ENCODE data around the gene PARN. TPM values are rescaled to one million over a fixed set of nuclear protein-coding genes. Genes with fewer than 3 reads are reported as not detected.
"Not testable (repeated sequence)": the region's sequence is repeated elsewhere in the genome, so short reads cannot be mapped to it uniquely, and the experiment has no call there.

The PARN gene
- total RNA-seq, 2 donors from 2014 or later: 22.4 to 51.2 TPM

- Histone ChIP-seq H3K27me3 (replicated peaks; ENCODE audit: insufficient read depth) (no peaks in the 10 kb centered on the region), H3K4me1 (replicated peaks) (no peaks in the 10 kb centered on the region), H3K36me3 (no peaks in the 10 kb centered on the region), H3K9me3 (no peaks in the 10 kb centered on the region), H3K27ac (no peak overlapping the region), H3K4me3 (no peak overlapping the region)
- no peak for DNase-seq (ENCODE audit: low spot score)
- intact Hi-C loops (cut with DNase I): no loop called here
- 83% methylated on average over 7 of the region's 7 CpGs for WGBS
- TF ChIP-seq POLR2AphosphoS5 (IDR thresholded peaks at IDR 0.05) (no peak), CTCF (IDR thresholded peaks at IDR 0.05) (no peak), POLR2A (IDR thresholded peaks at IDR 0.05) (no peak)
Observed at GRCh38 chr16:14437426-14437825, 192.6 kb downstream of the PARN start.

DNA sequence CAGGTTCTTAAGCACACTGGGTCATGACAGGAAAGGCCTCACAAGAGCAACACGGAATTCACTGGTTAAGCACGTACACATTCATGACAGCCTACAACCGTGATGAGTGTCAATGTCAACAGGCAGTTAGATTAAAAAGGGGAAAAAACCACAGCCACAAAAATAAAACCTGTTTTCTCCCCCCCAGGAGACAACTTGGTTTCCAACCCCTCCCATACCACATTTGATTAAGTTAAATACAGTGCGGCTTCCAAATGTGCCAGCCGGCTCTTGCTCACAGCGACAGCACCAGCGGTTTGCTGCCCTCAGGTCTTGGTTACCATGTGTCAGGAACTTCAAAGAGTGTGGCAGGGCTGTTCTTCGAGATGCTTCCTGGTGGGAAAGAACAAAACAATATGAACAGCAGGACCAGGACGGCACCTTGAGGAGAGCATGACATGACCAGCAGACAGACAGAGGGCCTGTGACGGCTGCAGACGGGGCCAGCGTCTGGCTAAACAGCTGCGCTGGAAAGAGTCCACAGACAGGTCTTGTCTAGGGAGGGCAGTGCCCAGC, 193.6 kb downstream of the PARN start:
- Histone ChIP-seq H3K27ac (no peak overlapping the region), H3K9me3 (no peaks in the 10 kb centered on the region), H3K27me3 (replicated peaks; ENCODE audit: insufficient read depth) (no peaks in the 10 kb centered on the region), H3K4me3 (no peak overlapping the region), H3K4me1 (replicated peaks) (no peaks in the 10 kb centered on the region), H3K36me3 (no peaks in the 10 kb centered on the region)
- TF ChIP-seq POLR2A (IDR thresholded peaks at IDR 0.05) (no peak), CTCF (IDR thresholded peaks at IDR 0.05) (no peak), POLR2AphosphoS5 (IDR thresholded peaks at IDR 0.05) (no peak)
- 78% methylated on average over 13 of the region's 13 CpGs for WGBS
- no peak for DNase-seq (ENCODE audit: low spot score)
- intact Hi-C loops (cut with DNase I): no loop called here

- Histone ChIP-seq H3K27ac (no peak overlapping the region), H3K9me3 (no peaks in the 10 kb centered on the region), H3K36me3 (no peaks in the 10 kb centered on the region), H3K4me1 (replicated peaks) (no peaks in the 10 kb centered on the region), H3K4me3 (no peak overlapping the region), H3K27me3 (replicated peaks; ENCODE audit: insufficient read depth) (no peaks in the 10 kb centered on the region)
- WGBS: 94% methylated on average over 8 of the region's 8 CpGs
- intact Hi-C loops (cut with DNase I): no loop called here
- TF ChIP-seq POLR2AphosphoS5 (IDR thresholded peaks at IDR 0.05) (no peak), POLR2A (IDR thresholded peaks at IDR 0.05) (no peak), CTCF (IDR thresholded peaks at IDR 0.05) (no peak)
- DNase-seq (ENCODE audit: low spot score): no peak
Observed at GRCh38 chr16:14434860-14435259, 195.2 kb downstream of the PARN start.

GRCh38 chr16:14428971-14429637, 201.0 kb downstream of the PARN start:
- H3K27me3 ChIP-seq (replicated peaks; ENCODE audit: insufficient read depth); intact Hi-C loops (cut with DNase I); H3K27ac ChIP-seq; DNase-seq (ENCODE audit: low spot score); H3K36me3 ChIP-seq; H3K9me3 ChIP-seq; H3K4me1 ChIP-seq (replicated peaks); H3K4me3 ChIP-seq: not testable (repeated sequence)
- 91% methylated on average over 14 of the region's 14 CpGs for WGBS

- intact Hi-C loops (cut with DNase I): no loop called here
- H3K4me3 ChIP-seq: no peak overlapping the region
- H3K27me3 ChIP-seq (replicated peaks; ENCODE audit: insufficient read depth): no peaks in the 10 kb centered on the region
- H3K9me3 ChIP-seq: no peaks in the 10 kb centered on the region
- H3K4me1 ChIP-seq (replicated peaks): no peaks in the 10 kb centered on the region
- H3K36me3 ChIP-seq: no peaks in the 10 kb centered on the region
- no peak for DNase-seq (ENCODE audit: low spot score)
- H3K27ac ChIP-seq: no peak overlapping the region
- TF ChIP-seq POLR2AphosphoS5 (IDR thresholded peaks at IDR 0.05) (no peak), POLR2A (IDR thresholded peaks at IDR 0.05) (no peak), CTCF (IDR thresholded peaks at IDR 0.05) (no peak)
- 94% methylated on average over 4 of the region's 4 CpGs for WGBS
Observed at GRCh38 chr16:14428043-14428442, 202.0 kb downstream of the PARN start.

All from prostate gland (tissue), 2 donors.